Measurements from ENCODE around the gene GLT8D1. TPM values are rescaled to one million over a fixed set of nuclear protein-coding genes. Genes with fewer than 3 reads are reported as not detected.
"Not testable (repeated sequence)": the region's sequence is repeated elsewhere in the genome, so short reads cannot be mapped to it uniquely, and the experiment has no call there.

Gene GLT8D1
- total and polyA plus RNA-seq, 2 donors (not counting 1 experiment from before 2014, with no cell fraction given): 28.1 to 28.7 TPM

DNA sequence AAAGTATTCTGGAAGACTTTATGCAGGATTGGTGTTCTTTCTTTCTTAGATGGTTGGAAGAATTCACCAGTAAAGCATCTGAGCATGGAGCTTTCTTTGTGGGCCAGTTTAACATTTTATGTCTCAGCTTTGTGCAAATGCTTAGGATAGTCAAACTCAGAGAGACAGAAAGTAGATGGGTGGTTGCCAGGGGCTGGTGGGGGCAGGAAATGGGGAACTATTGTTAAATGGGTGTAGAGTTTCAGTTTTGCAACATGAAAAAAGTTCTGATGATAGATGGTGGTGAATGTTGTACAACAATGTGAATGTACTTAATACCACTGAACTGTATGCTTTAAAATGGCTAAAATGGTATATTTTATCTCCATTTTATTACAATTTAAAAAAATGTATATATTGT is 25.1 kb upstream of the GLT8D1 start:
- H3K4me1 ChIP-seq (ENCODE audit: control insufficient read depth in 2 of 2, insufficient read depth in 2 of 2, low read length in 2 of 2): no peaks in the 10 kb centered on the region
- Mint-ChIP-seq H3K27me3 (no peaks in the 10 kb centered on the region), H3K9me3 (ENCODE audit: insufficient read depth) (peaks cover 11% of the 10 kb centered on the region), H3K4me3 (no peak overlapping the region), H3K4me1 (peaks cover 4% of the 10 kb centered on the region), H3K27ac (no peak overlapping the region)
- intact Hi-C loops (cut with micrococcal nuclease): no loop called here
- H2AFZ ChIP-seq (ENCODE audit: insufficient read depth, low read depth, low read length, poor library complexity, severe bottlenecking): no peak overlapping the region
- H3K9me3 ChIP-seq (ENCODE audit: control extremely low read depth in 1 of 3, control insufficient read depth in 2 of 3, insufficient read depth in 1 of 3, low read length in 2 of 3): peaks cover 1 to 19% (median 8%) of the 10 kb centered on the region in 3 donors
- ATAC-seq (ENCODE audit: low read depth) (no peak), DNase-seq (no peak)
- no peaks in the 10 kb centered on the region for H3K27me3 ChIP-seq (replicated peaks in 1 of 4; ENCODE audit: control extremely low read depth in 1 of 4, control insufficient read depth in 3 of 4, insufficient read depth in 4 of 4, low read length in 3 of 4)
- no peak overlapping the region for H3K4me2 ChIP-seq (replicated peaks; ENCODE audit: low read depth, low read length, poor library complexity, severe bottlenecking)
- no peak overlapping the region for H3K27ac ChIP-seq (ENCODE audit: low read length in 2 of 2)
- CTCF ChIA-PET: no interaction called here
- H3K79me2 ChIP-seq (ENCODE audit: control insufficient read depth, insufficient read depth, low read length): no peaks in the 10 kb centered on the region
- no peak overlapping the region for H3K4me3 ChIP-seq (ENCODE audit: control extremely low read depth in 1 of 5, extremely low read depth in 1 of 5, insufficient read depth in 1 of 5, low read depth in 2 of 5, low read length in 4 of 5)
- peaks cover 7 to 25% of the 10 kb centered on the region in 2 experiments for H3K36me3 ChIP-seq (replicated peaks in 1 of 2; ENCODE audit: control extremely low read depth in 1 of 2, control insufficient read depth in 1 of 2, extremely low read depth in 1 of 2, insufficient read depth in 2 of 2, low read length in 1 of 2)
- POLR2A ChIA-PET: no interaction called here
- TF ChIP-seq EZH2 (IDR thresholded peaks at IDR 0.05; ENCODE audit: borderline replicate concordance, insufficient read depth, low read depth, low read length, poor library complexity, severe bottlenecking): no peak
- TF ChIP-seq, protein P1, sequence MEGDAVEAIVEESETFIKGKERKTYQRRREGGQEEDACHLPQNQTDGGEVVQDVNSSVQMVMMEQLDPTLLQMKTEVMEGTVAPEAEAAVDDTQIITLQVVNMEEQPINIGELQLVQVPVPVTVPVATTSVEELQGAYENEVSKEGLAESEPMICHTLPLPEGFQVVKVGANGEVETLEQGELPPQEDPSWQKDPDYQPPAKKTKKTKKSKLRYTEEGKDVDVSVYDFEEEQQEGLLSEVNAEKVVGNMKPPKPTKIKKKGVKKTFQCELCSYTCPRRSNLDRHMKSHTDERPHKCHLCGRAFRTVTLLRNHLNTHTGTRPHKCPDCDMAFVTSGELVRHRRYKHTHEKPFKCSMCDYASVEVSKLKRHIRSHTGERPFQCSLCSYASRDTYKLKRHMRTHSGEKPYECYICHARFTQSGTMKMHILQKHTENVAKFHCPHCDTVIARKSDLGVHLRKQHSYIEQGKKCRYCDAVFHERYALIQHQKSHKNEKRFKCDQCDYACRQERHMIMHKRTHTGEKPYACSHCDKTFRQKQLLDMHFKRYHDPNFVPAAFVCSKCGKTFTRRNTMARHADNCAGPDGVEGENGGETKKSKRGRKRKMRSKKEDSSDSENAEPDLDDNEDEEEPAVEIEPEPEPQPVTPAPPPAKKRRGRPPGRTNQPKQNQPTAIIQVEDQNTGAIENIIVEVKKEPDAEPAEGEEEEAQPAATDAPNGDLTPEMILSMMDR (IDR thresholded peaks at IDR 0.05): no peak
- no peak overlapping the region for H3K9ac ChIP-seq (ENCODE audit: low read length)
- H4K20me1 ChIP-seq (ENCODE audit: control insufficient read depth, insufficient read depth, low read length, poor library complexity, severe bottlenecking): no peaks in the 10 kb centered on the region

DNA sequence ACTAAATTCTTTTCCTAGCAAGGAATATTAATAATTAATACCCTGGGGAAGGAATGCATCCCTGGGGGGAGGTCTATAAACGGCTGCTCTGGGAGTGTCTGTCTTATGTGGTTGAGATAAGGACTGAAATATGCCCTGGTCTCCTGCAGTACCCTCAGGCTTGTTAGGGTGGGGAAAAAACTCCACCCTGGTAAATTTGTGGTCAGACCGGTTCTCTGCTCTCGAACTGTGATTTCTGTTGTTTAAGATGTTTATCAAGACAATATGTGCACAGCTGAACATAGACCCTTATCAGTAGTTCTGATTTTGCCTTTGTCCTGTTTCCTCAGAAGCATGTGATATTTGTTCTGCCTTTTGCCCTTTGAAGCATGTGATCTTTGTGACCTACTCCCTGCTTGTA is 23.2 kb upstream of the GLT8D1 start:
- DNase-seq; H3K9ac ChIP-seq (ENCODE audit: low read length); H3K4me3 Mint-ChIP-seq; H3K4me2 ChIP-seq (replicated peaks; ENCODE audit: low read depth, low read length, poor library complexity, severe bottlenecking); H3K27ac Mint-ChIP-seq; H3K27ac ChIP-seq (ENCODE audit: low read length in 2 of 2); H3K27me3 Mint-ChIP-seq; H4K20me1 ChIP-seq (ENCODE audit: control insufficient read depth, insufficient read depth, low read length, poor library complexity, severe bottlenecking); ATAC-seq (ENCODE audit: low read depth); H3K4me3 ChIP-seq (ENCODE audit: control extremely low read depth in 1 of 5, extremely low read depth in 1 of 5, insufficient read depth in 1 of 5, low read depth in 2 of 5, low read length in 4 of 5); H3K27me3 ChIP-seq (replicated peaks in 1 of 4; ENCODE audit: control extremely low read depth in 1 of 4, control insufficient read depth in 3 of 4, insufficient read depth in 4 of 4, low read length in 3 of 4); intact Hi-C loops (cut with micrococcal nuclease); H3K4me1 ChIP-seq (ENCODE audit: control insufficient read depth in 2 of 2, insufficient read depth in 2 of 2, low read length in 2 of 2); H3K4me1 Mint-ChIP-seq; CTCF ChIA-PET; H2AFZ ChIP-seq (ENCODE audit: insufficient read depth, low read depth, low read length, poor library complexity, severe bottlenecking); H3K79me2 ChIP-seq (ENCODE audit: control insufficient read depth, insufficient read depth, low read length): not testable (repeated sequence)
- Histone ChIP-seq H3K9me3 (ENCODE audit: control extremely low read depth in 1 of 3, control insufficient read depth in 2 of 3, insufficient read depth in 1 of 3, low read length in 2 of 3) (peaks cover 1 to 16% (median 7%) of the 10 kb centered on the region in 3 donors), H3K36me3 (replicated peaks in 1 of 2; ENCODE audit: control extremely low read depth in 1 of 2, control insufficient read depth in 1 of 2, extremely low read depth in 1 of 2, insufficient read depth in 2 of 2, low read length in 1 of 2) (peaks cover 3 to 20% of the 10 kb centered on the region in 2 experiments)
- H3K9me3 Mint-ChIP-seq (ENCODE audit: insufficient read depth): peaks cover 11% of the 10 kb centered on the region
- WGBS (ENCODE audit: insufficient coverage): 100% methylated on average over 1 of the region's 3 CpGs
- POLR2A ChIA-PET: interaction anchor here (0.7 kb wide), 1 partner anchor 375 kb away, joined by 3 read pairs; no protein-coding TSS in a partner anchor
